Liver (tissue), 9 donors: Measurements from ENCODE around the gene VEGFB. TPM values are rescaled to one million over a fixed set of nuclear protein-coding genes. Genes with fewer than 3 reads are reported as not detected.

Experiments used
- DNase-seq: peaks from one replicate; pipeline ENCODE4 v3.0.0-alpha.2; 2017; ENCODE audit warnings: low spot score
- H3K27ac ChIP-seq, 2 donors: one replicate each; pipeline ENCODE4 v1.7.0; 2013; ENCODE audit warnings: inconsistent platforms in 2 of 2, low read length in 2 of 2, control low read depth in 1 of 2, low read depth in 1 of 2, mild to moderate bottlenecking in 1 of 2
- H3K27me3 ChIP-seq, 4 donors: one replicate each; pipeline versions ENCODE4 v1.6.1 to v1.7.0; 2013; ENCODE audit warnings: low read length in 3 of 4, inconsistent platforms in 1 of 4, mild to moderate bottlenecking in 1 of 4, moderate library complexity in 1 of 4; ENCODE audit not compliant: control insufficient read depth in 4 of 4, insufficient read depth in 4 of 4
- H3K36me3 ChIP-seq, 4 donors: one replicate each; pipeline versions ENCODE4 v1.6.1 to v1.7.0; 2013; ENCODE audit warnings: low read length in 3 of 4, mild to moderate bottlenecking in 3 of 4, low read depth in 1 of 4, moderate library complexity in 1 of 4; ENCODE audit not compliant: control insufficient read depth in 4 of 4, insufficient read depth in 3 of 4
- H3K4me1 ChIP-seq, 4 donors: one replicate each; pipeline versions ENCODE4 v1.6.1 to v1.7.0; 2013; ENCODE audit warnings: low read length in 3 of 4, mild to moderate bottlenecking in 3 of 4, moderate library complexity in 1 of 4; ENCODE audit not compliant: control insufficient read depth in 4 of 4, insufficient read depth in 4 of 4
- H3K4me3 ChIP-seq, 3 donors: one replicate each; pipeline versions ENCODE4 v1.6.1 to v1.7.0; 2013; ENCODE audit warnings: low read length in 3 of 3, control low read depth in 1 of 3, low read depth in 1 of 3, mild to moderate bottlenecking in 1 of 3
- H3K9ac ChIP-seq, 2 donors: one replicate each; pipeline ENCODE4 v1.7.0; 2013; ENCODE audit warnings: low read length in 2 of 2, mild to moderate bottlenecking in 2 of 2, moderate library complexity in 2 of 2, control low read depth in 1 of 2, low read depth in 1 of 2
- H3K9me3 ChIP-seq, 4 donors: one replicate each; pipeline versions ENCODE4 v1.6.1 to v1.7.0; 2013; ENCODE audit warnings: low read length in 3 of 4; ENCODE audit not compliant: control insufficient read depth in 4 of 4
- ATF3 ChIP-seq: IDR thresholded peaks from 2 replicates; pipeline ENCODE4 v1.6.1; 2016; ENCODE audit warnings: antibody characterized with exemption
- EGR1 ChIP-seq, 2 donors: IDR thresholded peaks; 2 replicates each; pipeline ENCODE4 v1.6.1; 2016 to 2018; ENCODE audit warnings: antibody characterized with exemption in 2 of 2, low read depth in 2 of 2
- GABPA ChIP-seq, 2 donors: IDR thresholded peaks in 1 of 2; conservative IDR thresholded peaks in 1 of 2; 2 replicates each; pipeline ENCODE4 v1.6.1; 2016; ENCODE audit warnings: antibody characterized with exemption in 2 of 2, mild to moderate bottlenecking in 1 of 2, moderate library complexity in 1 of 2
- HNF4A ChIP-seq, 2 donors: conservative IDR thresholded peaks; 2 replicates each; pipeline ENCODE4 v1.6.1; 2016; ENCODE audit warnings: antibody characterized with exemption in 2 of 2, mild to moderate bottlenecking in 2 of 2
- HNF4G ChIP-seq: IDR thresholded peaks from 2 replicates; pipeline ENCODE4 v1.6.1; 2016; ENCODE audit warnings: antibody characterized with exemption
- MAX ChIP-seq: IDR thresholded peaks from 2 replicates; pipeline ENCODE4 v1.6.1; 2016; ENCODE audit warnings: antibody characterized with exemption
- NR2F2 ChIP-seq: IDR thresholded peaks from 2 replicates; pipeline ENCODE4 v1.6.1; 2016; ENCODE audit warnings: antibody characterized with exemption
- RXRA ChIP-seq, 2 donors: IDR thresholded peaks; 2 replicates each; pipeline ENCODE4 v1.6.1; 2017 to 2018; ENCODE audit warnings: antibody characterized with exemption in 2 of 2, mild to moderate bottlenecking in 1 of 2
- SP1 ChIP-seq: IDR thresholded peaks from 2 replicates; pipeline ENCODE4 v1.6.1; 2018; ENCODE audit warnings: antibody characterized with exemption, mild to moderate bottlenecking
- TAF1 ChIP-seq: conservative IDR thresholded peaks from 2 replicates; pipeline ENCODE4 v1.6.1; 2016; ENCODE audit warnings: antibody characterized with exemption, mild to moderate bottlenecking
- YY1 ChIP-seq: IDR thresholded peaks from 2 replicates; pipeline ENCODE4 v1.6.1; 2016; ENCODE audit warnings: antibody characterized with exemption, mild to moderate bottlenecking
- WGBS: extraction: QIAGEN DNeasy Blood & Tissue Kit; methylation state at CpG from one replicate; pipeline ENCODE4 v1.1.7; 2013; 5-methylcytosine and 5-hydroxymethylcytosine counted together
- polyA plus RNA-seq, 2 donors: library from polyadenylated mRNA; stranded (reverse) in 1 of 2; unstranded in 1 of 2; fragments of 200-250 nt in 1 of 2; fragments of >200 nt in 1 of 2; fragmentation: Nextera tagmentation in 1 of 2; extraction: Ambion mirVana in 1 of 2; gene quantifications; one replicate each; pipeline versions ENCODE4 v1.2.1 to v1.2.3, GENCODE V29; 2013 to 2015
- total RNA-seq, 2 donors: library from RNA; depleted of rRNA; stranded (reverse); fragments of >200 nt; gene quantifications; one replicate each; pipeline ENCODE4 v1.2.3, GENCODE V29; 2014
- TF ChIP-seq, protein P1 (sequence below): IDR thresholded peaks from 2 replicates; pipeline ENCODE4 v1.6.1; 2016; ENCODE audit warnings: antibody characterized with exemption
- TF ChIP-seq, protein P2 (sequence below): IDR thresholded peaks from 2 replicates; pipeline ENCODE4 v1.6.1; 2016; ENCODE audit warnings: antibody characterized with exemption, mild to moderate bottlenecking
- donor health status: healthy.
- donor health status: healthy.
- donor health status: healthy.
- donor health status: healthy.
- donor health status: healthy.

The VEGFB gene
- total and polyA plus RNA-seq, 4 donors, result 3.6 to 17.3 (median 10.7) TPM

GRCh38 chr11:64283092-64283491, 48.7 kb downstream of the VEGFB start:
- H3K4me1 ChIP-seq, result peaks cover 2 to 27% (median 23%) of the 10 kb centered on the region in 4 donors
- no peak overlapping the region for H3K27ac ChIP-seq
- no peak for DNase-seq

DNA sequence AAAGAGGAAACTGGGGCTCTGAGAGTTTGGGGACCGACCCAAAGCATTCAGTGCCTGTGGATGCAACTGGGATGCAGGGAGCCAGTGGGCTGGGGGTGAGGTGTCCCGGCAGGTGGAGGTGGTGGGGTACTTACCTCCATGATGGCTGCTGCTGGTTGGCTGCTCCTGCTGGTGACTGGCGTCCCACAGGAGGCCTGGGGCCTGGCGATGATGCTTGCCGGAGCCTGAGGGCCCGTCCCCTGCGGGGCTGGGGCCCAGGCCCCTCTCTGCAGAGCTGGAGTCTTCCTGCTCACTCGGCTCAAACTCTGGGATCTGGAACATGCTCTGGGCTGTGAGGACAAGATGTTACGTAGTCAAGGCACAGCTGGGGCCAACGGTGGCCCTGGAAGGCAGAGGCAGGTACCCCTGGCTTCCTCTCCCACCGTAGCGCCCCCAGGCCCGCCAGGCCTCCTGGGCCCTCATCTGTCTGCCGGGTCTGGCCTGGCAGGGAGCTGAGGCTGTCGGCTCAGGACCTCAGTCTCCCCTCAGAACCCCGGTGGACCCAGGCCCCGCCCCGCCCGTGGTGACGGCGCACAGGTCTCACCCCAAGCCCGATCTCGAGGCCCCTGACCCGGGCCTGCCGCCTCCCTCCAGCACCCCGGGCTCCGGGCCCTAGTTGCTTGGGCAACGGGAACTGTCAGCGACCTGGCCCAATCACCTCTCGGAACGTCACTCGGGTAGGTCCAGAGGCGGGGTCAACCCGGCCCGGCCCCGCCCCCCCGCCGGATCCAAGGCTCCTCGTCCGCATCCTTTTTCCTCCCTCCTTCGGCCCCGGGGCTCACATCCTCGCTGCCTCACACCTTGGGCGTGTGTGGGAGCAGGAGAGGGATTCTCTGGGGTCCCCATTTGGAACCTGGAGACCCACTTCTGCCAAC, 49.9 kb downstream of the VEGFB start, which contains the start of gene BAD:
Gene BAD (minus strand): TSS at position 618 of the 914 bp plus-strand sequence. CDS start 297 bp downstream, at position 321.
- 3% methylated on average over 44 of the region's 44 CpGs for WGBS
- Histone ChIP-seq H3K27ac (peak within 1 kb of the TSS; percentile 94 to 99), H3K36me3 (peaks cover 0 to 4% (median 0%) of the 10 kb centered on the region in 4 donors), H3K27me3 (no peaks in the 10 kb centered on the region), H3K9me3 (no peaks in the 10 kb centered on the region), H3K4me1 (peaks cover 2 to 32% (median 23%) of the 10 kb centered on the region in 4 donors), H3K4me3 (peak within 1 kb of the TSS; percentile 69 to 87 (median 87)), H3K9ac (peak within 1 kb of the TSS; percentile 81 to 83)
- DNase-seq, result peak; percentile 97
- no peak for TF ChIP-seq MAX
- no peak for TF ChIP-seq HNF4G
- TF ChIP-seq NR2F2, result peak; percentile 69
- peak; percentile 74 for TF ChIP-seq SP1
- peak; percentile 85 to 92 for TF ChIP-seq RXRA (IDR thresholded peaks at IDR 0.05)
- peak; percentile 5 to 25 for TF ChIP-seq HNF4A (conservative IDR thresholded peaks at IDR 0.05)
- TF ChIP-seq GABPA (IDR thresholded peaks at IDR 0.05 in 1 of 2, conservative IDR thresholded peaks at IDR 0.05 in 1 of 2), result peak in 1 of 2 donors; percentile 63
- no peak for TF ChIP-seq TAF1
- TF ChIP-seq, protein P1, sequence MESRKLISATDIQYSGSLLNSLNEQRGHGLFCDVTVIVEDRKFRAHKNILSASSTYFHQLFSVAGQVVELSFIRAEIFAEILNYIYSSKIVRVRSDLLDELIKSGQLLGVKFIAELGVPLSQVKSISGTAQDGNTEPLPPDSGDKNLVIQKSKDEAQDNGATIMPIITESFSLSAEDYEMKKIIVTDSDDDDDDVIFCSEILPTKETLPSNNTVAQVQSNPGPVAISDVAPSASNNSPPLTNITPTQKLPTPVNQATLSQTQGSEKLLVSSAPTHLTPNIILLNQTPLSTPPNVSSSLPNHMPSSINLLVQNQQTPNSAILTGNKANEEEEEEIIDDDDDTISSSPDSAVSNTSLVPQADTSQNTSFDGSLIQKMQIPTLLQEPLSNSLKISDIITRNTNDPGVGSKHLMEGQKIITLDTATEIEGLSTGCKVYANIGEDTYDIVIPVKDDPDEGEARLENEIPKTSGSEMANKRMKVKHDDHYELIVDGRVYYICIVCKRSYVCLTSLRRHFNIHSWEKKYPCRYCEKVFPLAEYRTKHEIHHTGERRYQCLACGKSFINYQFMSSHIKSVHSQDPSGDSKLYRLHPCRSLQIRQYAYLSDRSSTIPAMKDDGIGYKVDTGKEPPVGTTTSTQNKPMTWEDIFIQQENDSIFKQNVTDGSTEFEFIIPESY, result no peak

More at GRCh38 chr11:64283092-64283491, 48.7 kb downstream of the VEGFB start:
- Histone ChIP-seq H3K4me3 (no peak overlapping the region), H3K9me3 (no peaks in the 10 kb centered on the region), H3K9ac (peak overlapping the region in 1 of 2 donors; percentile 3), H3K27me3 (no peaks in the 10 kb centered on the region), H3K36me3 (peaks cover 0 to 11% (median 4%) of the 10 kb centered on the region in 4 donors)
- 93% methylated on average over 3 of the region's 3 CpGs for WGBS
- no peak for TF ChIP-seq ATF3
- TF ChIP-seq EGR1 (IDR thresholded peaks at IDR 0.05; ENCODE audit: low read depth in 2 of 2), result no peak
- no peak for TF ChIP-seq YY1
- TF ChIP-seq, protein P2, sequence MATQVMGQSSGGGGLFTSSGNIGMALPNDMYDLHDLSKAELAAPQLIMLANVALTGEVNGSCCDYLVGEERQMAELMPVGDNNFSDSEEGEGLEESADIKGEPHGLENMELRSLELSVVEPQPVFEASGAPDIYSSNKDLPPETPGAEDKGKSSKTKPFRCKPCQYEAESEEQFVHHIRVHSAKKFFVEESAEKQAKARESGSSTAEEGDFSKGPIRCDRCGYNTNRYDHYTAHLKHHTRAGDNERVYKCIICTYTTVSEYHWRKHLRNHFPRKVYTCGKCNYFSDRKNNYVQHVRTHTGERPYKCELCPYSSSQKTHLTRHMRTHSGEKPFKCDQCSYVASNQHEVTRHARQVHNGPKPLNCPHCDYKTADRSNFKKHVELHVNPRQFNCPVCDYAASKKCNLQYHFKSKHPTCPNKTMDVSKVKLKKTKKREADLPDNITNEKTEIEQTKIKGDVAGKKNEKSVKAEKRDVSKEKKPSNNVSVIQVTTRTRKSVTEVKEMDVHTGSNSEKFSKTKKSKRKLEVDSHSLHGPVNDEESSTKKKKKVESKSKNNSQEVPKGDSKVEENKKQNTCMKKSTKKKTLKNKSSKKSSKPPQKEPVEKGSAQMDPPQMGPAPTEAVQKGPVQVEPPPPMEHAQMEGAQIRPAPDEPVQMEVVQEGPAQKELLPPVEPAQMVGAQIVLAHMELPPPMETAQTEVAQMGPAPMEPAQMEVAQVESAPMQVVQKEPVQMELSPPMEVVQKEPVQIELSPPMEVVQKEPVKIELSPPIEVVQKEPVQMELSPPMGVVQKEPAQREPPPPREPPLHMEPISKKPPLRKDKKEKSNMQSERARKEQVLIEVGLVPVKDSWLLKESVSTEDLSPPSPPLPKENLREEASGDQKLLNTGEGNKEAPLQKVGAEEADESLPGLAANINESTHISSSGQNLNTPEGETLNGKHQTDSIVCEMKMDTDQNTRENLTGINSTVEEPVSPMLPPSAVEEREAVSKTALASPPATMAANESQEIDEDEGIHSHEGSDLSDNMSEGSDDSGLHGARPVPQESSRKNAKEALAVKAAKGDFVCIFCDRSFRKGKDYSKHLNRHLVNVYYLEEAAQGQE, result no peak
- TF ChIP-seq MAX, result no peak
- TF ChIP-seq HNF4A (conservative IDR thresholded peaks at IDR 0.05), result no peak
